ENCODE data around the gene MGA. TPM values are rescaled to one million over a fixed set of nuclear protein-coding genes. Genes with fewer than 3 reads are reported as not detected.

The MGA gene
- polyA plus RNA-seq, 3 donors, result 2.7 to 6.9 (median 4.2) TPM

- intact Hi-C loops (cut with micrococcal nuclease), result no loop called here
- H3K9me3 Mint-ChIP-seq, result peaks cover 11 to 18% (median 14%) of the 10 kb centered on the region in 7 donors
- no CpG with 5 or more reads among the region's 1 CpG for WGBS (ENCODE audit: insufficient coverage)
- no peaks in the 10 kb centered on the region for H4K20me1 ChIP-seq (ENCODE audit: insufficient read depth, low read length)
- H3K27ac Mint-ChIP-seq, result no peak overlapping the region
- H3K4me1 ChIP-seq (ENCODE audit: control insufficient read depth in 1 of 2, insufficient read depth in 2 of 2, low read length in 2 of 2), result peaks cover 29 to 31% of the 10 kb centered on the region in 2 donors
- no peaks in the 10 kb centered on the region for H3K27me3 ChIP-seq (ENCODE audit: control insufficient read depth in 2 of 2, insufficient read depth in 2 of 2, low read length in 2 of 2)
- H3K4me2 ChIP-seq (replicated peaks; ENCODE audit: extremely low read depth, low read length, poor library complexity, severe bottlenecking), result no peak overlapping the region
- no peak overlapping the region for H3K27ac ChIP-seq (ENCODE audit: low read depth in 1 of 2, low read length in 2 of 2)
- TF ChIP-seq, protein P1, sequence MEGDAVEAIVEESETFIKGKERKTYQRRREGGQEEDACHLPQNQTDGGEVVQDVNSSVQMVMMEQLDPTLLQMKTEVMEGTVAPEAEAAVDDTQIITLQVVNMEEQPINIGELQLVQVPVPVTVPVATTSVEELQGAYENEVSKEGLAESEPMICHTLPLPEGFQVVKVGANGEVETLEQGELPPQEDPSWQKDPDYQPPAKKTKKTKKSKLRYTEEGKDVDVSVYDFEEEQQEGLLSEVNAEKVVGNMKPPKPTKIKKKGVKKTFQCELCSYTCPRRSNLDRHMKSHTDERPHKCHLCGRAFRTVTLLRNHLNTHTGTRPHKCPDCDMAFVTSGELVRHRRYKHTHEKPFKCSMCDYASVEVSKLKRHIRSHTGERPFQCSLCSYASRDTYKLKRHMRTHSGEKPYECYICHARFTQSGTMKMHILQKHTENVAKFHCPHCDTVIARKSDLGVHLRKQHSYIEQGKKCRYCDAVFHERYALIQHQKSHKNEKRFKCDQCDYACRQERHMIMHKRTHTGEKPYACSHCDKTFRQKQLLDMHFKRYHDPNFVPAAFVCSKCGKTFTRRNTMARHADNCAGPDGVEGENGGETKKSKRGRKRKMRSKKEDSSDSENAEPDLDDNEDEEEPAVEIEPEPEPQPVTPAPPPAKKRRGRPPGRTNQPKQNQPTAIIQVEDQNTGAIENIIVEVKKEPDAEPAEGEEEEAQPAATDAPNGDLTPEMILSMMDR (IDR thresholded peaks at IDR 0.05), result no peak
- no peak overlapping the region for H3K9ac ChIP-seq (ENCODE audit: insufficient read depth, low read length, poor library complexity, severe bottlenecking)
- no peak overlapping the region for H3K4me3 ChIP-seq (replicated peaks in 1 of 3; ENCODE audit: low read depth in 2 of 3, low read length in 3 of 3)
- H3K79me2 ChIP-seq (ENCODE audit: insufficient read depth, low read length), result no peaks in the 10 kb centered on the region
- peaks cover 0 to 8% of the 10 kb centered on the region in 2 donors for H3K9me3 ChIP-seq (replicated peaks in 1 of 2; ENCODE audit: control insufficient read depth in 1 of 2, insufficient read depth in 1 of 2, low read length in 2 of 2)
- H3K36me3 ChIP-seq (replicated peaks in 1 of 2; ENCODE audit: control insufficient read depth in 1 of 2, insufficient read depth in 2 of 2, low read length in 2 of 2), result no peaks in the 10 kb centered on the region
- peaks cover 15% of the 10 kb centered on the region for H3K4me1 Mint-ChIP-seq
- H3K27me3 Mint-ChIP-seq (ENCODE audit: low read depth in 3 of 3), result peaks cover 0 to 3% (median 2%) of the 10 kb centered on the region in 3 donors
- H2AFZ ChIP-seq (ENCODE audit: insufficient read depth, low read depth, low read length, poor library complexity, severe bottlenecking), result no peak overlapping the region
- no peak for DNase-seq
- H3K4me3 Mint-ChIP-seq, result no peak overlapping the region
- H3K36me3 Mint-ChIP-seq, result no peaks in the 10 kb centered on the region
These were observed 9.4 kb upstream of the MGA start for GRCh38 chr15:41650806-41651205.

DNA sequence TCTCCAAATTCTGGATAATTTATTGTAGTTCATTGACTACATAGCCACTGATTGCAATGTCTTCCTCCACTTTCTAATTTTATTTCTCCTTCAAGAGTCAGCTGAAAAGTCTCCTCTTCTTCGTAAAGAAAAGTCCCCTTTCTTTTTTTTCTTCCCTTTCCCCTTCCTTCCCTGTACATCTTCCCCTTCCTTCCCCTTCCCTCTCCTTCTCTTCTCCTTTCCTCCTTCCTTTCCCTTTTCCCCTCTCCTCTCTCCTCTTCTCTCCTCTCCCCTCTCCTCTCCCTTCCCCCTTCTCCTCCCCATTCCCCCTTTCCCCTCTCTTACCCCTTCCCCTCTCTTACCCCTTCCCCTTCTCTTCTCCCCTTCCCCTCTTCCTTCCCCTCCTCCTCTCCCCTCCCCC lies 8.8 kb upstream of the MGA start:
- peaks cover 2 to 3% (median 2%) of the 10 kb centered on the region in 3 donors for H3K27me3 Mint-ChIP-seq (ENCODE audit: low read depth in 3 of 3)
- no peaks in the 10 kb centered on the region for H3K36me3 ChIP-seq (replicated peaks in 1 of 2; ENCODE audit: control insufficient read depth in 1 of 2, insufficient read depth in 2 of 2, low read length in 2 of 2)
- intact Hi-C loops (cut with micrococcal nuclease), result no loop called here
- H4K20me1 ChIP-seq (ENCODE audit: insufficient read depth, low read length), result no peaks in the 10 kb centered on the region
- H3K36me3 Mint-ChIP-seq, result no peaks in the 10 kb centered on the region
- no peak for DNase-seq
- no peak overlapping the region for H3K4me3 ChIP-seq (replicated peaks in 1 of 3; ENCODE audit: low read depth in 2 of 3, low read length in 3 of 3)
- WGBS (ENCODE audit: insufficient coverage), result 30% methylated on average over 1 of the region's 1 CpG
- no peak overlapping the region for H3K27ac ChIP-seq (ENCODE audit: low read depth in 1 of 2, low read length in 2 of 2)
- H3K4me1 ChIP-seq (ENCODE audit: control insufficient read depth in 1 of 2, insufficient read depth in 2 of 2, low read length in 2 of 2), result peaks cover 23 to 26% of the 10 kb centered on the region in 2 donors
- H3K4me3 Mint-ChIP-seq, result no peak overlapping the region
- H3K9me3 Mint-ChIP-seq, result peaks cover 11 to 18% (median 14%) of the 10 kb centered on the region in 7 donors
- peaks cover 0 to 8% of the 10 kb centered on the region in 2 donors for H3K9me3 ChIP-seq (replicated peaks in 1 of 2; ENCODE audit: control insufficient read depth in 1 of 2, insufficient read depth in 1 of 2, low read length in 2 of 2)
- TF ChIP-seq, protein P1 (IDR thresholded peaks at IDR 0.05), result no peak
- H3K27me3 ChIP-seq (ENCODE audit: control insufficient read depth in 2 of 2, insufficient read depth in 2 of 2, low read length in 2 of 2), result no peaks in the 10 kb centered on the region
- H3K27ac Mint-ChIP-seq, result no peak overlapping the region
- no peak overlapping the region for H3K9ac ChIP-seq (ENCODE audit: insufficient read depth, low read length, poor library complexity, severe bottlenecking)
- H3K4me1 Mint-ChIP-seq, result peaks cover 12% of the 10 kb centered on the region
- no peaks in the 10 kb centered on the region for H3K79me2 ChIP-seq (ENCODE audit: insufficient read depth, low read length)
- no peak overlapping the region for H3K4me2 ChIP-seq (replicated peaks; ENCODE audit: extremely low read depth, low read length, poor library complexity, severe bottlenecking)
- no peak overlapping the region for H2AFZ ChIP-seq (ENCODE audit: insufficient read depth, low read depth, low read length, poor library complexity, severe bottlenecking)
